ENCODE data around the gene ENHO.

DNA sequence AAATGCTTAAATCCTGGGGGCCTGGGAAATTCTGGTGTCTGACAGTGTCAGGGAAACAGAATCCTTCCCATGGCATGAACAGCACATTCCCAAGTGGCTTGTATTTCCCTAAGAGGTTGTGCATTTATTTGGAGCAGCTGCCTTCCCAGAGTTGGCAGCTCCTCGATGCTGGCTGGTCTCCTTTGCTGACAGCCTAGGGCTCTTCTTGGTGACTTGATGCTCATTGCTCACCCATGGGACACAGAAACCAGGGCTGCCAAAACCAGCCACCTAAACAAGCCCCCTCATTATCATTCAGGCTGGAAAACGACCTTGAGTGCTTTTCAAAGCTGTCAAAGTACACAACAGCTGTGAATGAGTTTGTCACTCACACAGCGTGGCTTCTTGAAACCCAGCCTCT is 24.2 kb downstream of the ENHO start:
- TF ChIP-seq, protein P1, sequence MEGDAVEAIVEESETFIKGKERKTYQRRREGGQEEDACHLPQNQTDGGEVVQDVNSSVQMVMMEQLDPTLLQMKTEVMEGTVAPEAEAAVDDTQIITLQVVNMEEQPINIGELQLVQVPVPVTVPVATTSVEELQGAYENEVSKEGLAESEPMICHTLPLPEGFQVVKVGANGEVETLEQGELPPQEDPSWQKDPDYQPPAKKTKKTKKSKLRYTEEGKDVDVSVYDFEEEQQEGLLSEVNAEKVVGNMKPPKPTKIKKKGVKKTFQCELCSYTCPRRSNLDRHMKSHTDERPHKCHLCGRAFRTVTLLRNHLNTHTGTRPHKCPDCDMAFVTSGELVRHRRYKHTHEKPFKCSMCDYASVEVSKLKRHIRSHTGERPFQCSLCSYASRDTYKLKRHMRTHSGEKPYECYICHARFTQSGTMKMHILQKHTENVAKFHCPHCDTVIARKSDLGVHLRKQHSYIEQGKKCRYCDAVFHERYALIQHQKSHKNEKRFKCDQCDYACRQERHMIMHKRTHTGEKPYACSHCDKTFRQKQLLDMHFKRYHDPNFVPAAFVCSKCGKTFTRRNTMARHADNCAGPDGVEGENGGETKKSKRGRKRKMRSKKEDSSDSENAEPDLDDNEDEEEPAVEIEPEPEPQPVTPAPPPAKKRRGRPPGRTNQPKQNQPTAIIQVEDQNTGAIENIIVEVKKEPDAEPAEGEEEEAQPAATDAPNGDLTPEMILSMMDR (IDR thresholded peaks at IDR 0.05), result no peak
- TF ChIP-seq EP300 (IDR thresholded peaks at IDR 0.05), result no peak

All from suprapubic skin (tissue), 3 donors.